Panc1 (cell line): ENCODE measurements around the gene ABCC1.

Source experiments
- SIN3A ChIP-seq: IDR thresholded peaks from 2 replicates; pipeline ENCODE4 v1.6.1; 2012; ENCODE audit warnings: low read depth, mild to moderate bottlenecking, low read length, moderate library complexity, borderline replicate concordance; ENCODE audit not compliant: insufficient read depth
- TCF7L2 ChIP-seq: IDR thresholded peaks from 2 replicates; pipeline ENCODE4 v1.6.1; 2011; ENCODE audit warnings: mild to moderate bottlenecking, low read depth, low read length, inconsistent platforms
- TF ChIP-seq, protein P1 (sequence below): fragments of 450-650 bp; IDR thresholded peaks from 2 replicates; pipeline ENCODE4 v1.5.1; 2017; ENCODE audit warnings: mild to moderate bottlenecking

DNA sequence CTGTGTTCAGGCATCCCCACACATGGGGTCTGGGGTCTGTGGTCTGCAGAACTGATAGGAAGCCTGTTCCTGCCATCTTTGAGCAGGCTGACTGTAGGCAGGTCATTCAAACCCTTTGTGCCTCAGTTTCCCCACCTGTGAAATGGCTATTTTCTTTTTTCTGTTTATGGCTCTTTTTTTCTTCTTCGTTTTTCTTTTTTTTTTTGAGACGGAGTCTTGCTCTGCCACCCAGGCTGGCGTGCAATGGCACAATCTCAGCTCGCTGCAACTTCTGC lies 201.4 kb downstream of the ABCC1 start:
- TF ChIP-seq, protein P1, sequence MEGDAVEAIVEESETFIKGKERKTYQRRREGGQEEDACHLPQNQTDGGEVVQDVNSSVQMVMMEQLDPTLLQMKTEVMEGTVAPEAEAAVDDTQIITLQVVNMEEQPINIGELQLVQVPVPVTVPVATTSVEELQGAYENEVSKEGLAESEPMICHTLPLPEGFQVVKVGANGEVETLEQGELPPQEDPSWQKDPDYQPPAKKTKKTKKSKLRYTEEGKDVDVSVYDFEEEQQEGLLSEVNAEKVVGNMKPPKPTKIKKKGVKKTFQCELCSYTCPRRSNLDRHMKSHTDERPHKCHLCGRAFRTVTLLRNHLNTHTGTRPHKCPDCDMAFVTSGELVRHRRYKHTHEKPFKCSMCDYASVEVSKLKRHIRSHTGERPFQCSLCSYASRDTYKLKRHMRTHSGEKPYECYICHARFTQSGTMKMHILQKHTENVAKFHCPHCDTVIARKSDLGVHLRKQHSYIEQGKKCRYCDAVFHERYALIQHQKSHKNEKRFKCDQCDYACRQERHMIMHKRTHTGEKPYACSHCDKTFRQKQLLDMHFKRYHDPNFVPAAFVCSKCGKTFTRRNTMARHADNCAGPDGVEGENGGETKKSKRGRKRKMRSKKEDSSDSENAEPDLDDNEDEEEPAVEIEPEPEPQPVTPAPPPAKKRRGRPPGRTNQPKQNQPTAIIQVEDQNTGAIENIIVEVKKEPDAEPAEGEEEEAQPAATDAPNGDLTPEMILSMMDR, result no peak
- TF ChIP-seq SIN3A (no peak), TCF7L2 (no peak)
